ENCODE measurements around the gene DMRTC2.

DNA sequence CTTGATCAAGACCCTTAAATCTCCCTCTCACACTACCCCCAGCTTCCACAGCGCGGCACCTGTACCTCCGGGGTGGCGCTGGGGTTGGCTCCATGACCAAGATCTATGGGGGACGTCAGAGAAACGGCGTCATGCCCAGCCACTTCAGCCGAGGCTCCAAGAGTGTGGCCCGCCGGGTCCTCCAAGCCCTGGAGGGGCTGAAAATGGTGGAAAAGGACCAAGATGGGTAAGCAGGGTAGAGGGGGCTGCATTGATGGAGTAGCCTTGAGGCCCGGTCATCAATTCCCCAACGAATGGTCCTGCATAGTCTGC is 24.1 kb downstream of the DMRTC2 start:
- TF ChIP-seq, protein P1, sequence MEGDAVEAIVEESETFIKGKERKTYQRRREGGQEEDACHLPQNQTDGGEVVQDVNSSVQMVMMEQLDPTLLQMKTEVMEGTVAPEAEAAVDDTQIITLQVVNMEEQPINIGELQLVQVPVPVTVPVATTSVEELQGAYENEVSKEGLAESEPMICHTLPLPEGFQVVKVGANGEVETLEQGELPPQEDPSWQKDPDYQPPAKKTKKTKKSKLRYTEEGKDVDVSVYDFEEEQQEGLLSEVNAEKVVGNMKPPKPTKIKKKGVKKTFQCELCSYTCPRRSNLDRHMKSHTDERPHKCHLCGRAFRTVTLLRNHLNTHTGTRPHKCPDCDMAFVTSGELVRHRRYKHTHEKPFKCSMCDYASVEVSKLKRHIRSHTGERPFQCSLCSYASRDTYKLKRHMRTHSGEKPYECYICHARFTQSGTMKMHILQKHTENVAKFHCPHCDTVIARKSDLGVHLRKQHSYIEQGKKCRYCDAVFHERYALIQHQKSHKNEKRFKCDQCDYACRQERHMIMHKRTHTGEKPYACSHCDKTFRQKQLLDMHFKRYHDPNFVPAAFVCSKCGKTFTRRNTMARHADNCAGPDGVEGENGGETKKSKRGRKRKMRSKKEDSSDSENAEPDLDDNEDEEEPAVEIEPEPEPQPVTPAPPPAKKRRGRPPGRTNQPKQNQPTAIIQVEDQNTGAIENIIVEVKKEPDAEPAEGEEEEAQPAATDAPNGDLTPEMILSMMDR (IDR thresholded peaks at IDR 0.05) = no peak
- TF ChIP-seq POLR2A (IDR thresholded peaks at IDR 0.05) = no peak
